NCI-H2081 (cell line): ENCODE results near the gene PGA5.
"Not testable (repeated sequence)": the region's sequence is repeated elsewhere in the genome, so short reads cannot be mapped to it uniquely, and the experiment has no call there.

ENCODE experiments used
- DNase-seq, 2 experiments: peaks; one replicate each; lab custom pipeline; 2025; lab: John Stamatoyannopoulos, UW

The PGA5 gene

GRCh38 chr11:61226457-61227137, 14.4 kb upstream of the PGA5 start:
- DNase-seq: not testable (repeated sequence)

- not testable (repeated sequence) for DNase-seq
Measured at GRCh38 chr11:61229458-61229857, 11.5 kb upstream of the PGA5 start.

GRCh38 chr11:61231033-61231432, 9.9 kb upstream of the PGA5 start:
- DNase-seq: not testable (repeated sequence)

- not testable (repeated sequence) for DNase-seq
Measured at GRCh38 chr11:61231585-61231984, 9.4 kb upstream of the PGA5 start.

GRCh38 chr11:61232548-61233145, 8.3 kb upstream of the PGA5 start:
- not testable (repeated sequence) for DNase-seq

- not testable (repeated sequence) for DNase-seq
Measured at GRCh38 chr11:61237130-61237529, 3.8 kb upstream of the PGA5 start.

- not testable (repeated sequence) for DNase-seq
Measured at GRCh38 chr11:61240288-61240687, 687 bp upstream of the PGA5 start.

GRCh38 chr11:61241526-61241925, 551 bp downstream of the PGA5 start:
- DNase-seq: not testable (repeated sequence)

- not testable (repeated sequence) for DNase-seq
Measured at GRCh38 chr11:61245284-61245964, 4.4 kb downstream of the PGA5 start.

- DNase-seq: not testable (repeated sequence)
Measured at GRCh38 chr11:61248071-61248470, 7.1 kb downstream of the PGA5 start.

- DNase-seq: not testable (repeated sequence)
Measured at GRCh38 chr11:61249201-61249600, 8.2 kb downstream of the PGA5 start.

GRCh38 chr11:61250796-61251765, 10.1 kb downstream of the PGA5 start:
- not testable (repeated sequence) for DNase-seq

GRCh38 chr11:61252332-61252731, 11.4 kb downstream of the PGA5 start:
- DNase-seq: not testable (repeated sequence)

- DNase-seq: peak; percentile 45 to 46
Measured at GRCh38 chr11:61254403-61255025, 13.5 kb downstream of the PGA5 start.

GRCh38 chr11:61256710-61257482, 15.9 kb downstream of the PGA5 start:
- DNase-seq: no peak

GRCh38 chr11:61258546-61258945, 17.6 kb downstream of the PGA5 start:
- DNase-seq: no peak

GRCh38 chr11:61259363-61259762, 18.4 kb downstream of the PGA5 start:
- DNase-seq: no peak

- no peak for DNase-seq
Measured at GRCh38 chr11:61264371-61264770, 23.4 kb downstream of the PGA5 start.

GRCh38 chr11:61264795-61265194, 23.8 kb downstream of the PGA5 start:
- no peak for DNase-seq

- DNase-seq: no peak
Measured at GRCh38 chr11:61265357-61265756, 24.4 kb downstream of the PGA5 start.

GRCh38 chr11:61266602-61267001, 25.6 kb downstream of the PGA5 start:
- DNase-seq: no peak
